H1 (cell line): Measurements from ENCODE around the gene BCL2L1. TPM values are rescaled to one million over a fixed set of nuclear protein-coding genes. Genes with fewer than 3 reads are reported as not detected.

Experiments
- CTCF ChIA-PET: fragments of 300-600 bp; sonication (Branson Sonifier 250); formaldehyde crosslinking; loops from one replicate; lab custom pipeline; 2021; ENCODE audit not compliant: partially characterized antibody; lab: Charles Lee
- POLR2A ChIA-PET: fragments of 300-600 bp; sonication (Branson Sonifier 250); formaldehyde crosslinking; loops from one replicate; lab custom pipeline; 2021; ENCODE audit warnings: inconsistent platforms; ENCODE audit not compliant: partially characterized antibody; lab: Charles Lee
- DNase-seq, 2 experiments: peaks; one replicate each; pipeline versions ENCODE4 v3.0.0 to v3.0.0-alpha.2; 2010 to 2022; ENCODE audit warnings: low spot score in 2 of 2, low read depth in 1 of 2, mixed read lengths in 1 of 2
- FAIRE-seq: peaks from 2 replicates; lab custom pipeline; 2011; peaks lifted over from hg19 to GRCh38; lab: Jason Lieb, UNC
- H2AFZ ChIP-seq: 2 replicates; pipeline ENCODE4 v1.8.1; 2012; ENCODE audit warnings: low read length, inconsistent platforms
- H2AK5ac ChIP-seq: 2 replicates; pipeline ENCODE4 v1.6.1; 2013; ENCODE audit warnings: low read depth, low read length
- H2BK120ac ChIP-seq: replicated peaks from 2 replicates; pipeline ENCODE3; 2013; ENCODE audit warnings: low read depth, low read length, inconsistent platforms
- H2BK12ac ChIP-seq: 2 replicates; pipeline ENCODE4 v1.6.1; 2013; ENCODE audit warnings: low read depth, low read length
- H2BK15ac ChIP-seq: 2 replicates; pipeline ENCODE4 v1.6.1; 2013; ENCODE audit warnings: low read length
- H2BK20ac ChIP-seq: 2 replicates; pipeline ENCODE4 v1.6.1; 2013; ENCODE audit warnings: low read length
- H2BK5ac ChIP-seq: 2 replicates; pipeline ENCODE4 v1.6.1; 2013; ENCODE audit warnings: low read depth, low read length
- H3K14ac ChIP-seq: 2 replicates; pipeline ENCODE4 v1.6.1; 2013; ENCODE audit warnings: inconsistent platforms; ENCODE audit not compliant: insufficient read length
- H3K18ac ChIP-seq: 2 replicates; pipeline ENCODE4 v1.6.1; 2013; ENCODE audit warnings: low read length; ENCODE audit errors: extremely low read depth
- H3K23ac ChIP-seq: 2 replicates; pipeline ENCODE4 v1.6.1; 2013; ENCODE audit warnings: inconsistent platforms; ENCODE audit not compliant: insufficient read length
- H3K23me2 ChIP-seq: 2 replicates; pipeline ENCODE4 v1.6.1; 2013; ENCODE audit warnings: low read depth, low read length
- H3K27ac ChIP-seq: 2 replicates; pipeline ENCODE4 v1.6.1; 2011; ENCODE audit warnings: low read depth, low read length, inconsistent platforms
- H3K27me3 ChIP-seq, 4 experiments: replicated peaks in 1 of 4; 1 replicate in 1 of 4; 2 replicates in 3 of 4; pipeline versions ENCODE4 v1.6.1 to v1.8.1; 2011 to 2013; ENCODE audit warnings: low read length in 3 of 4, mild to moderate bottlenecking in 3 of 4, inconsistent platforms in 2 of 4, mixed read lengths in 2 of 4, moderate library complexity in 1 of 4; ENCODE audit not compliant: control insufficient read depth in 3 of 4, insufficient read depth in 3 of 4; ENCODE audit errors: extremely low read depth in 1 of 4
- H3K36me3 ChIP-seq, 4 experiments: 2 replicates each; pipeline versions ENCODE4 v1.6.1 to v1.8.1; 2011 to 2013; ENCODE audit warnings: mild to moderate bottlenecking in 4 of 4, low read length in 3 of 4, moderate library complexity in 2 of 4, control low read depth in 1 of 4, inconsistent platforms in 1 of 4; ENCODE audit not compliant: insufficient read depth in 4 of 4, control insufficient read depth in 2 of 4
- H3K4ac ChIP-seq: replicated peaks from 2 replicates; pipeline ENCODE3; 2013; ENCODE audit warnings: low read length, low read depth, mixed read lengths, inconsistent platforms; ENCODE audit not compliant: insufficient read length
- H3K4me1 ChIP-seq, 4 experiments: replicated peaks in 1 of 4; 1 replicate in 1 of 4; 2 replicates in 3 of 4; pipeline versions ENCODE4 v1.6.1 to v1.8.1; 2011 to 2013; ENCODE audit warnings: low read length in 3 of 4, inconsistent platforms in 2 of 4, mixed read lengths in 1 of 4; ENCODE audit not compliant: insufficient read depth in 4 of 4, control insufficient read depth in 3 of 4
- H3K4me2 ChIP-seq, 2 experiments: 2 replicates each; pipeline versions ENCODE4 v1.6.1 to v1.8.1; 2011 to 2013; ENCODE audit warnings: low read depth in 2 of 2, low read length in 2 of 2, control low read depth in 1 of 2, inconsistent platforms in 1 of 2, mild to moderate bottlenecking in 1 of 2; ENCODE audit not compliant: insufficient read depth in 1 of 2
- H3K4me3 ChIP-seq, 4 experiments: fragments of 200-600, 300-600 bp in 1 of 4; sonication (generic), shearing (Covaris generic), sonication (Bioruptor Twin) in 1 of 4; 2 replicates each; pipeline versions ENCODE4 v1.5.1 to v1.8.1; 2011 to 2016; ENCODE audit warnings: low read length in 4 of 4, low read depth in 3 of 4, control low read depth in 2 of 4, inconsistent platforms in 2 of 4, mild to moderate bottlenecking in 2 of 4, mixed read lengths in 1 of 4, moderate library complexity in 1 of 4; ENCODE audit not compliant: insufficient read depth in 2 of 4; ENCODE audit errors: extremely low read depth in 1 of 4
- H3K56ac ChIP-seq: replicated peaks from 2 replicates; pipeline ENCODE3; 2013; ENCODE audit warnings: low read depth, mild to moderate bottlenecking, mixed read lengths, low read length, inconsistent platforms; ENCODE audit not compliant: insufficient read length
- H3K79me1 ChIP-seq: 2 replicates; pipeline ENCODE4 v1.6.1; 2013; ENCODE audit warnings: low read depth, low read length, control low read depth
- H3K79me2 ChIP-seq, 2 experiments: 2 replicates each; pipeline versions ENCODE4 v1.6.1 to v1.8.1; 2012 to 2013; ENCODE audit warnings: low read length in 2 of 2, mild to moderate bottlenecking in 2 of 2, inconsistent platforms in 1 of 2; ENCODE audit not compliant: insufficient read depth in 2 of 2, control insufficient read depth in 1 of 2
- H3K9ac ChIP-seq, 4 experiments: replicated peaks in 1 of 4; 1 replicate in 1 of 4; 2 replicates in 3 of 4; pipeline versions ENCODE4 v1.6.1 to v1.8.1; 2011 to 2013; ENCODE audit warnings: low read depth in 3 of 4, low read length in 3 of 4, control low read depth in 2 of 4, mild to moderate bottlenecking in 2 of 4, moderate library complexity in 2 of 4, inconsistent platforms in 1 of 4; ENCODE audit errors: extremely low read depth in 1 of 4
- H3K9me3 ChIP-seq, 2 experiments: 2 replicates each; pipeline versions ENCODE4 v1.6.1 to v1.8.1; 2012 to 2013; ENCODE audit warnings: mild to moderate bottlenecking in 2 of 2, moderate library complexity in 2 of 2, control low read depth in 1 of 2, inconsistent platforms in 1 of 2, low read depth in 1 of 2, low read length in 1 of 2, mixed read lengths in 1 of 2; ENCODE audit not compliant: insufficient read depth in 2 of 2
- H4K20me1 ChIP-seq, 2 experiments: replicated peaks in 1 of 2; 2 replicates each; pipeline versions ENCODE3 to v1.8.1; 2011 to 2013; ENCODE audit warnings: inconsistent platforms in 2 of 2, low read length in 2 of 2, mild to moderate bottlenecking in 1 of 2; ENCODE audit not compliant: insufficient read depth in 2 of 2, control insufficient read depth in 1 of 2
- H4K5ac ChIP-seq: 2 replicates; pipeline ENCODE4 v1.6.1; 2013; ENCODE audit warnings: low read length, low read depth, mixed read lengths, inconsistent platforms; ENCODE audit not compliant: insufficient read length
- H4K8ac ChIP-seq: 2 replicates; pipeline ENCODE4 v1.8.0; 2013; ENCODE audit warnings: mild to moderate bottlenecking, moderate library complexity, low read length, inconsistent platforms; ENCODE audit not compliant: insufficient read depth; ENCODE audit errors: extremely low read depth
- H4K91ac ChIP-seq: replicated peaks from 2 replicates; pipeline ENCODE3; 2013; ENCODE audit warnings: low read length, mixed read lengths, inconsistent platforms; ENCODE audit not compliant: insufficient read length
- ATF3 ChIP-seq: IDR thresholded peaks from 2 replicates; pipeline ENCODE4 v1.6.1; 2011; ENCODE audit warnings: low read depth, mild to moderate bottlenecking, low read length; ENCODE audit not compliant: insufficient read depth
- CBX8 ChIP-seq: fragments of 300-800, 300-1000 bp; sonication (generic); IDR thresholded peaks from 2 replicates; pipeline ENCODE4 v1.7.1; 2016; ENCODE audit warnings: low read depth, low read length, borderline replicate concordance
- CTBP2 ChIP-seq: IDR thresholded peaks from 2 replicates; pipeline ENCODE4 v1.7.0; 2011; ENCODE audit warnings: borderline replicate concordance, mild to moderate bottlenecking, moderate library complexity, mixed read lengths, low read length; ENCODE audit not compliant: insufficient read depth, insufficient read length
- FOSL1 ChIP-seq: IDR thresholded peaks from 2 replicates; pipeline ENCODE4 v1.6.1; 2011; ENCODE audit warnings: mild to moderate bottlenecking, low read depth, low read length, moderate library complexity; ENCODE audit not compliant: insufficient read depth
- HDAC6 ChIP-seq: IDR thresholded peaks from one replicate; pipeline ENCODE4 v1.7.1; 2012; ENCODE audit warnings: low read depth, mild to moderate bottlenecking, inconsistent platforms, low read length, moderate library complexity
- POU5F1 ChIP-seq: IDR thresholded peaks from 2 replicates; pipeline ENCODE4 v1.6.1; 2011; ENCODE audit warnings: low read depth, mild to moderate bottlenecking, low read length, moderate library complexity
- RBBP5 ChIP-seq: IDR thresholded peaks from 2 replicates; pipeline ENCODE4 v1.7.1; 2012; ENCODE audit warnings: low read depth, mild to moderate bottlenecking, inconsistent platforms, low read length, moderate library complexity, borderline replicate concordance
- SIN3A ChIP-seq, 2 experiments: IDR thresholded peaks in 1 of 2; conservative IDR thresholded peaks in 1 of 2; 2 replicates each; pipeline ENCODE4 v1.6.1; 2011 to 2012; ENCODE audit warnings: low read length in 2 of 2, improper control_type of control experiment in 1 of 2, low read depth in 1 of 2, mild to moderate bottlenecking in 1 of 2
- SIRT6 ChIP-seq: IDR thresholded peaks from one replicate; pipeline ENCODE4 v1.7.1; 2012; ENCODE audit warnings: low read length, inconsistent platforms
- SIX5 ChIP-seq: IDR thresholded peaks from 2 replicates; pipeline ENCODE4 v1.6.1; 2011; ENCODE audit warnings: mild to moderate bottlenecking, low read depth, low read length
- SRF ChIP-seq: IDR thresholded peaks from 2 replicates; pipeline ENCODE4 v1.6.1; 2011; ENCODE audit warnings: mild to moderate bottlenecking, low read depth, low read length, moderate library complexity
- TCF12 ChIP-seq: IDR thresholded peaks from 2 replicates; pipeline ENCODE4 v1.6.1; 2011; ENCODE audit warnings: low read depth, mild to moderate bottlenecking, low read length
- TEAD4 ChIP-seq: IDR thresholded peaks from 2 replicates; pipeline ENCODE4 v1.6.1; 2012; ENCODE audit warnings: low read depth, low read length, inconsistent platforms, mixed read lengths
- ZNF274 ChIP-seq: IDR thresholded peaks from 2 replicates; pipeline ENCODE4 v1.7.0; 2012; ENCODE audit warnings: low read length, borderline replicate concordance; ENCODE audit errors: extremely low read depth
- WGBS, 2 experiments: shearing (Covaris generic) in 1 of 2; methylation state at CpG; one replicate each; pipeline versions ENCODE4 v1.1.6 to v1.1.7; 2013 to 2015; ENCODE audit warnings: low lambda C conversion rate in 2 of 2, mixed read lengths in 2 of 2, inconsistent platforms in 1 of 2, low coverage in 1 of 2, missing lambda C conversion rate in 1 of 2; ENCODE audit not compliant: insufficient replicate concordance in 2 of 2, insufficient coverage in 1 of 2, insufficient read length in 1 of 2; ENCODE audit errors: extremely low coverage in 1 of 2, missing lambda C conversion rate in 1 of 2; 5-methylcytosine and 5-hydroxymethylcytosine counted together
- polyA plus RNA-seq, 7 experiments: library from polyadenylated mRNA; depleted of rRNA in 3 of 7; stranded (reverse) in 5 of 7; unstranded in 2 of 7; fragments of >200 nt in 5 of 7; fragments of 200-250 nt in 2 of 7; gene quantifications; 1 replicate in 5 of 7; 2 replicates in 1 of 7; 4 replicates in 1 of 7; pipeline versions ENCODE4 v1.2.1 to v1.2.3, GENCODE V29; 2011 to 2013; ENCODE audit warnings: missing spikeins in 2 of 7, mixed read lengths in 2 of 7
- total RNA-seq: library from RNA; stranded (reverse); fragmentation: NEBNext Ultra II Directional; extraction: Animal tissue kit (Norgen Biotek cat#: 25700); gene quantifications from 2 replicates; pipeline ENCODE4 v1.2.1, GENCODE V29; 2021

The BCL2L1 gene
- total and polyA plus RNA-seq, 2 of the 8 experiments (the other 6 are each of a cell fraction or from before 2014, with no cell fraction given): 64.9 to 66.1 TPM

GRCh38 chr20:31644701-31645100 is 78.0 kb downstream of the BCL2L1 start:
- H2BK120ac ChIP-seq: no peak overlapping the region
- no peak overlapping the region for H4K5ac ChIP-seq
- H2AFZ ChIP-seq: no peak overlapping the region
- H3K79me2 ChIP-seq: no peaks in the 10 kb centered on the region
- no peak overlapping the region for H3K4ac ChIP-seq
- H3K36me3 ChIP-seq: no peaks in the 10 kb centered on the region
- H3K27ac ChIP-seq: no peak overlapping the region
- H2BK15ac ChIP-seq: no peak overlapping the region
- POLR2A ChIA-PET: interaction anchor here (1.0 to 1.2 kb wide), 3 partner anchors 11 to 60 kb away, joined by 3 read pairs; no protein-coding TSS in a partner anchor
- H2AK5ac ChIP-seq: no peak overlapping the region
- H3K4me1 ChIP-seq: peaks cover 0 to 2% (median 2%) of the 10 kb centered on the region in 4 experiments; a peak in 2 of 7 replicates
- no peak overlapping the region for H3K4me3 ChIP-seq
- H4K20me1 ChIP-seq: peaks cover 0 to 2% of the 10 kb centered on the region in 2 experiments
- H2BK12ac ChIP-seq: no peak overlapping the region
- H3K4me2 ChIP-seq: no peak overlapping the region
- FAIRE-seq: no peak
- no peaks in the 10 kb centered on the region for H3K79me1 ChIP-seq
- no peak overlapping the region for H2BK5ac ChIP-seq
- H3K56ac ChIP-seq: no peak overlapping the region
- DNase-seq: no peak
- H3K9ac ChIP-seq: no peak overlapping the region
- 90% methylated on average over 8 of the region's 8 CpGs; no CpG with 5 or more reads in 1 of the 2 experiments for WGBS, 2 experiments
- H4K8ac ChIP-seq: no peak overlapping the region
- no peak overlapping the region for H3K23ac ChIP-seq
- H2BK20ac ChIP-seq: no peak overlapping the region
- no peak overlapping the region for H4K91ac ChIP-seq
- H3K27me3 ChIP-seq: no peaks in the 10 kb centered on the region
- H3K9me3 ChIP-seq: no peaks in the 10 kb centered on the region
- CTCF ChIA-PET: interaction anchor here (0.6 to 7.1 kb wide), 9 partner anchors 9 to 1356 kb away, joined by 3 to 51 read pairs (median 5); no protein-coding TSS in a partner anchor
- H3K18ac ChIP-seq: no peak overlapping the region
- no peaks in the 10 kb centered on the region for H3K23me2 ChIP-seq
- no peak overlapping the region for H3K14ac ChIP-seq
- TF ChIP-seq ATF3 (no peak), RBBP5 (no peak), SIN3A (conservative IDR thresholded peaks at IDR 0.05 in 1 of 2, IDR thresholded peaks at IDR 0.05 in 1 of 2; ENCODE audit: low read depth in 1 of 2, low read length in 2 of 2) (no peak), SIRT6 (no peak), TCF12 (no peak), FOSL1 (no peak), CBX8 (no peak), CTBP2 (no peak), HDAC6 (no peak), TEAD4 (no peak), POU5F1 (no peak), SIX5 (no peak), ZNF274 (no peak), SRF (no peak)
